HepG2 (cell line): ENCODE measurements around the gene FBN3. TPM values are rescaled to one million over a fixed set of nuclear protein-coding genes. Genes with fewer than 3 reads are reported as not detected.

ENCODE experiments used
- ATAC-seq: fragments of 200-7000 bp; cut with Tn5 transposase; 3 replicates; pipeline ENCODE4 v1.9.1; 2020; ENCODE audit warnings: mild to moderate bottlenecking, moderate library complexity
- BruUV-seq: library from RNA; stranded (reverse); fragments of 400-500 nt; replicated peaks from 2 replicates; lab custom pipeline; 2021; lab: Mats Ljungman, UMichigan
- CTCF ChIA-PET: fragments of 300-600 bp; formaldehyde crosslinking; extraction: SDS; loops from one replicate; lab custom pipeline; 2021; ENCODE audit warnings: low total read pairs, inconsistent platforms, low intra/inter-chr PET ratio; lab: Yijun Ruan, JAX
- POLR2A ChIA-PET: fragments of 350-600 bp; sonication (Branson Sonifier 250); formaldehyde crosslinking; loops from one replicate; lab custom pipeline; 2020; ENCODE audit warnings: antibody characterized with exemption, inconsistent platforms; lab: Yijun Ruan, JAX
- DNase-seq: peaks from one replicate; pipeline ENCODE4 v3.0.0-alpha.2; 2015; ENCODE audit warnings: low spot score
- FAIRE-seq: peaks from 3 replicates; lab custom pipeline; 2011; peaks lifted over from hg19 to GRCh38; lab: Jason Lieb, UNC
- H2AFZ ChIP-seq: one replicate; pipeline ENCODE4 v1.6.1; 2011; ENCODE audit warnings: low read length, inconsistent platforms
- H3K27ac ChIP-seq: fragments of 300-600 bp; 3 replicates; pipeline ENCODE4 v1.8.0; 2011; ENCODE audit warnings: mixed run types, mild to moderate bottlenecking, mixed read lengths, low read length, inconsistent platforms; ENCODE audit not compliant: insufficient read depth; ENCODE audit errors: extremely low read length
- H3K27me3 ChIP-seq, 2 experiments: fragments of 200-600 bp in 1 of 2; 2 replicates in 1 of 2; 3 replicates in 1 of 2; pipeline versions ENCODE4 v1.6.0 to v1.8.0; 2011; ENCODE audit warnings: low read length in 2 of 2, mild to moderate bottlenecking in 2 of 2, moderate library complexity in 2 of 2, inconsistent platforms in 1 of 2; ENCODE audit not compliant: insufficient read depth in 2 of 2, control insufficient read depth in 1 of 2
- H3K36me3 ChIP-seq, 2 experiments: fragments of 200-600 bp in 1 of 2; replicated peaks in 1 of 2; 2 replicates in 1 of 2; 3 replicates in 1 of 2; pipeline versions ENCODE4 v1.5.1 to v1.8.0; 2011; ENCODE audit warnings: low read length in 2 of 2, inconsistent platforms in 1 of 2; ENCODE audit not compliant: insufficient read depth in 2 of 2, control insufficient read depth in 1 of 2
- H3K4me1 ChIP-seq: 2 replicates; pipeline ENCODE4 v1.5.1; 2012; ENCODE audit warnings: low read length, inconsistent platforms; ENCODE audit not compliant: insufficient read depth
- H3K4me2 ChIP-seq: 2 replicates; pipeline ENCODE4 v1.6.0; 2011; ENCODE audit warnings: low read depth, low read length, inconsistent platforms
- H3K4me3 ChIP-seq, 3 experiments: fragments of 200-600 bp in 1 of 3; sonication (generic), shearing (Covaris generic) in 1 of 3; replicated peaks in 1 of 3; 2 replicates each; pipeline ENCODE4 v1.5.1; 2011 to 2016; ENCODE audit warnings: low read length in 3 of 3, inconsistent platforms in 2 of 3, low read depth in 2 of 3, mild to moderate bottlenecking in 2 of 3, control low read depth in 1 of 3, mixed read lengths in 1 of 3; ENCODE audit not compliant: insufficient read depth in 1 of 3
- H3K79me2 ChIP-seq: one replicate; pipeline ENCODE4 v1.6.1; 2011; ENCODE audit warnings: low read length, inconsistent platforms; ENCODE audit not compliant: insufficient read depth
- H3K9ac ChIP-seq: 2 replicates; pipeline ENCODE4 v1.6.0; 2011; ENCODE audit warnings: mild to moderate bottlenecking, low read depth, low read length, inconsistent platforms; ENCODE audit not compliant: insufficient read depth
- H3K9me3 ChIP-seq: 2 replicates; pipeline ENCODE4 v1.5.1; 2012; ENCODE audit warnings: mild to moderate bottlenecking, low read length
- H4K20me1 ChIP-seq: 2 replicates; pipeline ENCODE4 v1.6.0; 2011; ENCODE audit warnings: inconsistent platforms, mild to moderate bottlenecking, low read length, moderate library complexity; ENCODE audit not compliant: insufficient read depth
- AKAP8 ChIP-seq: sonication (generic); formaldehyde crosslinking; IDR thresholded peaks from 2 replicates; pipeline ENCODE4 v1.5.1; 2020; ENCODE audit warnings: mild to moderate bottlenecking, missing genetic modification reagents
- FOXJ3 ChIP-seq: sonication (generic); formaldehyde crosslinking; IDR thresholded peaks from 2 replicates; pipeline ENCODE4 v1.4.0; 2020; ENCODE audit warnings: missing genetic modification reagents, mild to moderate bottlenecking, borderline replicate concordance
- HNRNPL ChIP-seq: fragments of 200-400 bp; formaldehyde crosslinking; IDR thresholded peaks from 2 replicates; pipeline ENCODE4 v1.6.1; 2017; ENCODE audit warnings: mild to moderate bottlenecking, low read depth, low read length
- HOXA3 ChIP-seq: sonication (generic); formaldehyde crosslinking; IDR thresholded peaks from 2 replicates; pipeline ENCODE4 v1.5.0; 2020; ENCODE audit warnings: missing genetic modification reagents
- MIER2 ChIP-seq: IDR thresholded peaks from 2 replicates; pipeline ENCODE4 v1.6.1; 2016; ENCODE audit warnings: missing biosample characterization, missing genetic modification reagents
- TGIF2 ChIP-seq: IDR thresholded peaks from 2 replicates; pipeline ENCODE4 v1.6.1; 2016; ENCODE audit warnings: control low read depth, missing compliant biosample characterization
- THAP7 ChIP-seq: sonication (generic); formaldehyde crosslinking; IDR thresholded peaks from 2 replicates; pipeline ENCODE4 v1.8.1; 2023; ENCODE audit warnings: mild to moderate bottlenecking, missing genetic modification reagents
- ZMYM3 ChIP-seq: sonication (generic); formaldehyde crosslinking; IDR thresholded peaks from 2 replicates; pipeline ENCODE4 v1.5.1; 2020; ENCODE audit warnings: mild to moderate bottlenecking, missing genetic modification reagents
- ZNF160 ChIP-seq: sonication (generic); formaldehyde crosslinking; IDR thresholded peaks from 2 replicates; pipeline ENCODE4 v1.8.0; 2022; ENCODE audit warnings: mild to moderate bottlenecking, inconsistent platforms, missing genetic modification reagents
- ZNF552 ChIP-seq: sonication (generic); formaldehyde crosslinking; IDR thresholded peaks from 2 replicates; pipeline ENCODE4 v1.9.0; 2022; ENCODE audit warnings: missing genetic modification reagents, mild to moderate bottlenecking, borderline replicate concordance
- ZNF563 ChIP-seq: sonication (generic); formaldehyde crosslinking; IDR thresholded peaks from 2 replicates; pipeline ENCODE4 v1.8.0; 2022; ENCODE audit warnings: mild to moderate bottlenecking, moderate library complexity, missing genetic modification reagents
- ZNF768 ChIP-seq: sonication (generic); formaldehyde crosslinking; IDR thresholded peaks from 2 replicates; pipeline ENCODE4 v1.4.0; 2020; ENCODE audit warnings: missing genetic modification reagents
- ZSCAN30 ChIP-seq: sonication (generic); formaldehyde crosslinking; IDR thresholded peaks from 2 replicates; pipeline ENCODE4 v1.5.0; 2020; ENCODE audit warnings: mild to moderate bottlenecking, missing genetic modification reagents
- WGBS: methylation state at CpG from one replicate; pipeline ENCODE4 v1.1.6; 2017; ENCODE audit warnings: low lambda C conversion rate; 5-methylcytosine and 5-hydroxymethylcytosine counted together
- in situ Hi-C: cut with HindIII; loops from 2 replicates; pipeline ENCODE4 v1.10.0; 2017; ENCODE audit warnings: low pct_unique_long_range_greater_than_20kb; ENCODE audit not compliant: extremely low pct_ligation_motif_present
- intact Hi-C: fragments of 100-400 bp; cut with micrococcal nuclease; formaldehyde crosslinking; loops from one replicate; pipeline ENCODE4 v1.10.0; 2022; ENCODE audit not compliant: unreplicated experiment
- polyA plus RNA-seq, 8 experiments: library from polyadenylated mRNA; depleted of rRNA in 3 of 8; stranded (reverse) in 7 of 8; unstranded in 1 of 8; fragments of >200 nt; fragmentation: Illumina TruSeq in 4 of 8; extraction: Trizol in 4 of 8; gene quantifications; 2 replicates each; pipeline versions ENCODE4 v1.2.1 to v1.2.3, GENCODE V29; 2011 to 2016; ENCODE audit warnings: low read depth in 4 of 8, missing spikeins in 1 of 8, mixed read lengths in 1 of 8; ENCODE audit not compliant: insufficient read depth in 1 of 8
- total RNA-seq, 5 experiments: library from RNA; depleted of rRNA; stranded (reverse); fragments of >200 nt; fragmentation: Illumina TruSeq; extraction: Trizol; gene quantifications; 2 replicates each; pipeline ENCODE4 v1.2.3, GENCODE V29; 2016; ENCODE audit warnings: low read depth in 1 of 5
- TF ChIP-seq, protein P1 (sequence below): sonication (generic); formaldehyde crosslinking; IDR thresholded peaks from 2 replicates; pipeline ENCODE4 v1.5.0; 2020; ENCODE audit warnings: mild to moderate bottlenecking, missing genetic modification reagents

FBN3 gene
- total and polyA plus RNA-seq, 2 of the 13 experiments (the other 11 are each of a cell fraction or from before 2014, with no cell fraction given): 0.20 to 1.3 TPM

GRCh38 chr19:8075158-8076074 is 74.0 kb downstream of the FBN3 start:
- no peak overlapping the region for H3K9ac ChIP-seq
- H3K4me3 ChIP-seq: no peak overlapping the region
- ChIA-PET POLR2A (interaction anchor here (1.1 kb wide), 1 partner anchor 10 kb away, joined by 3 read pairs; no protein-coding TSS in a partner anchor), CTCF (no interaction called here)
- H2AFZ ChIP-seq: no peak overlapping the region
- 66% methylated on average over 10 of the region's 13 CpGs for WGBS
- no peak overlapping the region for H3K4me2 ChIP-seq
- FAIRE-seq (no peak), DNase-seq (no peak), ATAC-seq (no peak)
- no peaks in the 10 kb centered on the region for H4K20me1 ChIP-seq
- peaks cover 5% of the 10 kb centered on the region; the same call in 1 of the 2 replicates for H3K9me3 ChIP-seq
- BruUV-seq: no TSS peak
- intact Hi-C loops: no loop called here
- no peaks in the 10 kb centered on the region for H3K36me3 ChIP-seq
- H3K4me1 ChIP-seq: peaks cover 13% of the 10 kb centered on the region
- in situ Hi-C loops: no loop called here
- H3K79me2 ChIP-seq: no peaks in the 10 kb centered on the region
- H3K27me3 ChIP-seq: no peaks in the 10 kb centered on the region; a peak in 1 of 5 replicates
- H3K27ac ChIP-seq: no peak overlapping the region
- TF ChIP-seq AKAP8 (no peak), HNRNPL (0 out of 2 replicates have a peak, but pooled peaks have one; percentile 54), ZNF160 (no peak), ZMYM3 (peak; percentile 59), MIER2 (CRISPR knock-in tag) (no peak), THAP7 (CRISPR knock-in tag) (no peak), ZNF552 (CRISPR knock-in tag) (no peak), ZNF563 (CRISPR knock-in tag) (no peak), ZSCAN30 (CRISPR knock-in tag) (no peak), HOXA3 (CRISPR knock-in tag) (no peak), ZNF768 (CRISPR knock-in tag) (peak; percentile 93), TGIF2 (CRISPR knock-in tag) (no peak), FOXJ3 (CRISPR knock-in tag) (no peak)
- TF ChIP-seq, protein P1, sequence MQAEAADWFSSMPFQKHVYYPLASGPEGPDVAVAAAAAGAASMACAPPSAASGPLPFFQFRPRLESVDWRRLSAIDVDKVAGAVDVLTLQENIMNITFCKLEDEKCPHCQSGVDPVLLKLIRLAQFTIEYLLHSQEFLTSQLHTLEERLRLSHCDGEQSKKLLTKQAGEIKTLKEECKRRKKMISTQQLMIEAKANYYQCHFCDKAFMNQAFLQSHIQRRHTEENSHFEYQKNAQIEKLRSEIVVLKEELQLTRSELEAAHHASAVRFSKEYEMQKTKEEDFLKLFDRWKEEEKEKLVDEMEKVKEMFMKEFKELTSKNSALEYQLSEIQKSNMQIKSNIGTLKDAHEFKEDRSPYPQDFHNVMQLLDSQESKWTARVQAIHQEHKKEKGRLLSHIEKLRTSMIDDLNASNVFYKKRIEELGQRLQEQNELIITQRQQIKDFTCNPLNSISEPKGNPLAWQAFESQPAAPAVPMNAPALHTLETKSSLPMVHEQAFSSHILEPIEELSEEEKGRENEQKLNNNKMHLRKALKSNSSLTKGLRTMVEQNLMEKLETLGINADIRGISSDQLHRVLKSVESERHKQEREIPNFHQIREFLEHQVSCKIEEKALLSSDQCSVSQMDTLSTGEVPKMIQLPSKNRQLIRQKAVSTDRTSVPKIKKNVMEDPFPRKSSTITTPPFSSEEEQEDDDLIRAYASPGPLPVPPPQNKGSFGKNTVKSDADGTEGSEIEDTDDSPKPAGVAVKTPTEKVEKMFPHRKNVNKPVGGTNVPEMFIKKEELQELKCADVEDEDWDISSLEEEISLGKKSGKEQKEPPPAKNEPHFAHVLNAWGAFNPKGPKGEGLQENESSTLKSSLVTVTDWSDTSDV (CRISPR knock-in tag): no peak
